HepG2 (cell line): ENCODE results near the gene UBE2D4. TPM values are rescaled to one million over a fixed set of nuclear protein-coding genes. Genes with fewer than 3 reads are reported as not detected.

Source experiments
- ETV6 ChIP-seq: sonication (generic); formaldehyde crosslinking; conservative IDR thresholded peaks from 2 replicates; pipeline ENCODE4 v1.4.0; 2020; ENCODE audit warnings: missing genetic modification reagents
- LCORL ChIP-seq, 2 experiments: fragments of 450-650 bp in 1 of 2; sonication (generic) in 1 of 2; formaldehyde crosslinking in 1 of 2; IDR thresholded peaks; 2 replicates each; pipeline versions ENCODE4 v1.5.0 to v1.6.1; 2017 to 2020; ENCODE audit warnings: antibody characterized with exemption in 1 of 2, missing genetic modification reagents in 1 of 2
- MEF2D ChIP-seq: sonication (generic); formaldehyde crosslinking; IDR thresholded peaks from 2 replicates; pipeline ENCODE4 v1.5.1; 2020; ENCODE audit warnings: mild to moderate bottlenecking, missing genetic modification reagents
- POLR2A ChIP-seq, 2 experiments: IDR thresholded peaks; 2 replicates each; pipeline ENCODE4 v1.6.1; 2011; ENCODE audit warnings: low read depth in 2 of 2, low read length in 2 of 2, mild to moderate bottlenecking in 1 of 2, moderate library complexity in 1 of 2; ENCODE audit not compliant: insufficient read depth in 1 of 2
- RCOR2 ChIP-seq: IDR thresholded peaks from 2 replicates; pipeline ENCODE4 v1.6.1; 2016; ENCODE audit warnings: missing biosample characterization, missing genetic modification reagents
- TBL1XR1 ChIP-seq: fragments of 150-350 bp; IDR thresholded peaks from 2 replicates; pipeline ENCODE4 v1.6.1; 2014; ENCODE audit warnings: borderline replicate concordance, low read length; ENCODE audit not compliant: partially characterized antibody
- YY1 ChIP-seq: IDR thresholded peaks from 2 replicates; pipeline ENCODE4 v1.6.1; 2011; ENCODE audit warnings: low read length, low read depth, moderate library complexity, mild to moderate bottlenecking; ENCODE audit not compliant: insufficient read depth, insufficient replicate concordance
- ZFP82 ChIP-seq: sonication (generic); formaldehyde crosslinking; IDR thresholded peaks from 2 replicates; pipeline ENCODE4 v1.5.1; 2020; ENCODE audit warnings: mild to moderate bottlenecking, missing genetic modification reagents, borderline replicate concordance
- ZFYVE20 ChIP-seq: sonication (generic); formaldehyde crosslinking; IDR thresholded peaks from 2 replicates; pipeline ENCODE4 v1.8.0; 2023; ENCODE audit warnings: low read depth, mild to moderate bottlenecking, moderate library complexity, missing genetic modification reagents, borderline replicate concordance
- ZMYM4 ChIP-seq: sonication (generic); formaldehyde crosslinking; IDR thresholded peaks from 2 replicates; pipeline ENCODE4 v1.8.1; 2023; ENCODE audit warnings: mild to moderate bottlenecking, missing genetic modification reagents
- ZNF251 ChIP-seq: sonication (generic); formaldehyde crosslinking; IDR thresholded peaks from 2 replicates; pipeline ENCODE4 v1.9.0; 2021; ENCODE audit warnings: mild to moderate bottlenecking, missing genetic modification reagents
- ZNF263 ChIP-seq: sonication (generic); formaldehyde crosslinking; IDR thresholded peaks from 2 replicates; pipeline ENCODE4 v1.4.0; 2020; ENCODE audit warnings: missing genetic modification reagents
- ZNF33B ChIP-seq: sonication (generic); formaldehyde crosslinking; IDR thresholded peaks from 2 replicates; pipeline ENCODE4 v1.5.1; 2020; ENCODE audit warnings: mild to moderate bottlenecking, missing genetic modification reagents
- ZNF460 ChIP-seq: sonication (generic); formaldehyde crosslinking; IDR thresholded peaks from 2 replicates; pipeline ENCODE4 v1.5.1; 2020; ENCODE audit warnings: missing genetic modification reagents, mild to moderate bottlenecking, borderline replicate concordance
- ZNF644 ChIP-seq: IDR thresholded peaks from 2 replicates; pipeline ENCODE4 v1.6.1; 2016; ENCODE audit warnings: low read depth
- polyA plus RNA-seq, 8 experiments: library from polyadenylated mRNA; depleted of rRNA in 3 of 8; stranded (reverse) in 7 of 8; unstranded in 1 of 8; fragments of >200 nt; fragmentation: Illumina TruSeq in 4 of 8; extraction: Trizol in 4 of 8; gene quantifications; 2 replicates each; pipeline versions ENCODE4 v1.2.1 to v1.2.3, GENCODE V29; 2011 to 2016; ENCODE audit warnings: low read depth in 4 of 8, missing spikeins in 1 of 8, mixed read lengths in 1 of 8; ENCODE audit not compliant: insufficient read depth in 1 of 8
- total RNA-seq, 5 experiments: library from RNA; depleted of rRNA; stranded (reverse); fragments of >200 nt; fragmentation: Illumina TruSeq; extraction: Trizol; gene quantifications; 2 replicates each; pipeline ENCODE4 v1.2.3, GENCODE V29; 2016; ENCODE audit warnings: low read depth in 1 of 5
- TF ChIP-seq, protein P1 (sequence below): sonication (generic); formaldehyde crosslinking; IDR thresholded peaks from 2 replicates; pipeline ENCODE4 v1.4.0; 2020; ENCODE audit warnings: missing genetic modification reagents, borderline replicate concordance
- TF ChIP-seq, protein P2 (sequence below): sonication (generic); formaldehyde crosslinking; IDR thresholded peaks from 2 replicates; pipeline ENCODE4 v1.5.1; 2020; ENCODE audit warnings: missing genetic modification reagents, mild to moderate bottlenecking, borderline replicate concordance
- TF ChIP-seq, protein P3 (sequence below): sonication (generic); formaldehyde crosslinking; IDR thresholded peaks from 2 replicates; pipeline ENCODE4 v1.4.0; 2020; ENCODE audit warnings: mild to moderate bottlenecking, missing genetic modification reagents
- TF ChIP-seq, protein P4 (sequence below): sonication (generic); formaldehyde crosslinking; IDR thresholded peaks from 2 replicates; pipeline ENCODE4 v1.8.1; 2022; ENCODE audit warnings: mild to moderate bottlenecking, missing genetic modification reagents

Gene UBE2D4
- total and polyA plus RNA-seq, 2 of the 13 experiments (the other 11 are each of a cell fraction or from before 2014, with no cell fraction given): 9.9 to 16.0 TPM

DNA sequence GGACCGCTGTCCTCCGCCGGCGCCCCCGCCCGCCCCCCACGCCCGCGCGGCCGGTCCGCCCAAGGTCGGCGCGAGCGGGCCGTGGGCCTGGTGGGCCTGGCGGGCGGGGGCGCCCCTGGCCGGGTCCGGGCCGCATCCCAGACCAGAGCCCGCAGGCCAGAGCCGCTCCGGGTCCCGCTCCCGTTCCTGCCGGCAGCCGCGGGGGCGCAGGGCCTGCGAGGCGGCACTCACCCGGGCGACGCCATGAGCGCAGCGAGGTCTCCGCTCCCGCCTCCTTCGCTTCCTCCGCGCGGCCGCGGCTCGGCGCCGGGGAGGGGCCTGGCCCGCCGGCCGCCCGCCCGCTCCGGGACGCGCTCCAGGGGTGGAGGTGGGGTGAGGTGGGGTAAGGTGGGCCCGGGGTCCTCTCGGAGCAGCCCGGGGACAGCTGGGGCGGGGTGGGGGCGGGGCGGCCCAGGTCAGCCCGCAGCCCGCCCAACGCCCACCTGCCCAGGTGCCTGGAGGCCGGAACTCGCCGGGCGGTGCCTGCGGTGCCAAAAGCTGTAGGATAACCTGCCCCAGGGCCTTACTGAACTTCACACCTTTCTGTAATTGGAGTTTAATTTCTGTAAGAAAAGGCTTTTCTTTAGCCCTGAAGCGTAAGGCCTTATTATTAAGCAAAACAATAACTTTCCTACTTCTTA lies 19.8 kb upstream of the UBE2D4 start, which contains the start of gene URGCP (continued):
- TF ChIP-seq, protein P1, sequence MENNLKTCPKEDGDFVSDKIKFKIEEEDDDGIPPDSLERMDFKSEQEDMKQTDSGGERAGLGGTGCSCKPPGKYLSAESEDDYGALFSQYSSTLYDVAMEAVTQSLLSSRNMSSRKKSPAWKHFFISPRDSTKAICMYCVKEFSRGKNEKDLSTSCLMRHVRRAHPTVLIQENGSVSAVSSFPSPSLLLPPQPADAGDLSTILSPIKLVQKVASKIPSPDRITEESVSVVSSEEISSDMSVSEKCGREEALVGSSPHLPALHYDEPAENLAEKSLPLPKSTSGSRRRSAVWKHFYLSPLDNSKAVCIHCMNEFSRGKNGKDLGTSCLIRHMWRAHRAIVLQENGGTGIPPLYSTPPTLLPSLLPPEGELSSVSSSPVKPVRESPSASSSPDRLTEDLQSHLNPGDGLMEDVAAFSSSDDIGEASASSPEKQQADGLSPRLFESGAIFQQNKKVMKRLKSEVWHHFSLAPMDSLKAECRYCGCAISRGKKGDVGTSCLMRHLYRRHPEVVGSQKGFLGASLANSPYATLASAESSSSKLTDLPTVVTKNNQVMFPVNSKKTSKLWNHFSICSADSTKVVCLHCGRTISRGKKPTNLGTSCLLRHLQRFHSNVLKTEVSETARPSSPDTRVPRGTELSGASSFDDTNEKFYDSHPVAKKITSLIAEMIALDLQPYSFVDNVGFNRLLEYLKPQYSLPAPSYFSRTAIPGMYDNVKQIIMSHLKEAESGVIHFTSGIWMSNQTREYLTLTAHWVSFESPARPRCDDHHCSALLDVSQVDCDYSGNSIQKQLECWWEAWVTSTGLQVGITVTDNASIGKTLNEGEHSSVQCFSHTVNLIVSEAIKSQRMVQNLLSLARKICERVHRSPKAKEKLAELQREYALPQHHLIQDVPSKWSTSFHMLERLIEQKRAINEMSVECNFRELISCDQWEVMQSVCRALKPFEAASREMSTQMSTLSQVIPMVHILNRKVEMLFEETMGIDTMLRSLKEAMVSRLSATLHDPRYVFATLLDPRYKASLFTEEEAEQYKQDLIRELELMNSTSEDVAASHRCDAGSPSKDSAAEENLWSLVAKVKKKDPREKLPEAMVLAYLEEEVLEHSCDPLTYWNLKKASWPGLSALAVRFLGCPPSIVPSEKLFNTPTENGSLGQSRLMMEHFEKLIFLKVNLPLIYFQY (CRISPR knock-in tag): no peak
- TF ChIP-seq LCORL (IDR thresholded peaks at IDR 0.05) (no peak), LCORL (CRISPR knock-in tag; IDR thresholded peaks at IDR 0.05) (no peak), ZFP82 (CRISPR knock-in tag) (no peak), ZNF263 (CRISPR knock-in tag) (no peak), ZMYM4 (CRISPR knock-in tag) (no peak), ETV6 (CRISPR knock-in tag) (no peak), ZNF460 (CRISPR knock-in tag) (no peak), ZNF33B (CRISPR knock-in tag) (no peak), POLR2A (IDR thresholded peaks at IDR 0.05; ENCODE audit: insufficient read depth in 1 of 2, low read depth in 2 of 2, low read length in 2 of 2) (peak in 1 of 2 experiments; percentile 54; a peak in 2 of 4 replicates), MEF2D (CRISPR knock-in tag) (no peak), RCOR2 (CRISPR knock-in tag) (no peak), ZNF644 (CRISPR knock-in tag) (no peak), ZNF251 (CRISPR knock-in tag) (no peak), TBL1XR1 (no peak), YY1 (peak; percentile 83), ZFYVE20 (CRISPR knock-in tag) (0 out of 2 replicates have a peak, but pooled peaks have one; percentile 51)
- TF ChIP-seq, protein P2, sequence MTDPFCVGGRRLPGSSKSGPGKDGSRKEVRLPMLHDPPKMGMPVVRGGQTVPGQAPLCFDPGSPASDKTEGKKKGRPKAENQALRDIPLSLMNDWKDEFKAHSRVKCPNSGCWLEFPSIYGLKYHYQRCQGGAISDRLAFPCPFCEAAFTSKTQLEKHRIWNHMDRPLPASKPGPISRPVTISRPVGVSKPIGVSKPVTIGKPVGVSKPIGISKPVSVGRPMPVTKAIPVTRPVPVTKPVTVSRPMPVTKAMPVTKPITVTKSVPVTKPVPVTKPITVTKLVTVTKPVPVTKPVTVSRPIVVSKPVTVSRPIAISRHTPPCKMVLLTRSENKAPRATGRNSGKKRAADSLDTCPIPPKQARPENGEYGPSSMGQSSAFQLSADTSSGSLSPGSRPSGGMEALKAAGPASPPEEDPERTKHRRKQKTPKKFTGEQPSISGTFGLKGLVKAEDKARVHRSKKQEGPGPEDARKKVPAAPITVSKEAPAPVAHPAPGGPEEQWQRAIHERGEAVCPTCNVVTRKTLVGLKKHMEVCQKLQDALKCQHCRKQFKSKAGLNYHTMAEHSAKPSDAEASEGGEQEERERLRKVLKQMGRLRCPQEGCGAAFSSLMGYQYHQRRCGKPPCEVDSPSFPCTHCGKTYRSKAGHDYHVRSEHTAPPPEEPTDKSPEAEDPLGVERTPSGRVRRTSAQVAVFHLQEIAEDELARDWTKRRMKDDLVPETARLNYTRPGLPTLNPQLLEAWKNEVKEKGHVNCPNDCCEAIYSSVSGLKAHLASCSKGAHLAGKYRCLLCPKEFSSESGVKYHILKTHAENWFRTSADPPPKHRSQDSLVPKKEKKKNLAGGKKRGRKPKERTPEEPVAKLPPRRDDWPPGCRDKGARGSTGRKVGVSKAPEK (CRISPR knock-in tag): no peak
- TF ChIP-seq, protein P3, sequence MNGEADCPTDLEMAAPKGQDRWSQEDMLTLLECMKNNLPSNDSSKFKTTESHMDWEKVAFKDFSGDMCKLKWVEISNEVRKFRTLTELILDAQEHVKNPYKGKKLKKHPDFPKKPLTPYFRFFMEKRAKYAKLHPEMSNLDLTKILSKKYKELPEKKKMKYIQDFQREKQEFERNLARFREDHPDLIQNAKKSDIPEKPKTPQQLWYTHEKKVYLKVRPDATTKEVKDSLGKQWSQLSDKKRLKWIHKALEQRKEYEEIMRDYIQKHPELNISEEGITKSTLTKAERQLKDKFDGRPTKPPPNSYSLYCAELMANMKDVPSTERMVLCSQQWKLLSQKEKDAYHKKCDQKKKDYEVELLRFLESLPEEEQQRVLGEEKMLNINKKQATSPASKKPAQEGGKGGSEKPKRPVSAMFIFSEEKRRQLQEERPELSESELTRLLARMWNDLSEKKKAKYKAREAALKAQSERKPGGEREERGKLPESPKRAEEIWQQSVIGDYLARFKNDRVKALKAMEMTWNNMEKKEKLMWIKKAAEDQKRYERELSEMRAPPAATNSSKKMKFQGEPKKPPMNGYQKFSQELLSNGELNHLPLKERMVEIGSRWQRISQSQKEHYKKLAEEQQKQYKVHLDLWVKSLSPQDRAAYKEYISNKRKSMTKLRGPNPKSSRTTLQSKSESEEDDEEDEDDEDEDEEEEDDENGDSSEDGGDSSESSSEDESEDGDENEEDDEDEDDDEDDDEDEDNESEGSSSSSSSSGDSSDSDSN (CRISPR knock-in tag): peak; percentile 69; the same call in 1 of the 2 replicates
- TF ChIP-seq, protein P4, sequence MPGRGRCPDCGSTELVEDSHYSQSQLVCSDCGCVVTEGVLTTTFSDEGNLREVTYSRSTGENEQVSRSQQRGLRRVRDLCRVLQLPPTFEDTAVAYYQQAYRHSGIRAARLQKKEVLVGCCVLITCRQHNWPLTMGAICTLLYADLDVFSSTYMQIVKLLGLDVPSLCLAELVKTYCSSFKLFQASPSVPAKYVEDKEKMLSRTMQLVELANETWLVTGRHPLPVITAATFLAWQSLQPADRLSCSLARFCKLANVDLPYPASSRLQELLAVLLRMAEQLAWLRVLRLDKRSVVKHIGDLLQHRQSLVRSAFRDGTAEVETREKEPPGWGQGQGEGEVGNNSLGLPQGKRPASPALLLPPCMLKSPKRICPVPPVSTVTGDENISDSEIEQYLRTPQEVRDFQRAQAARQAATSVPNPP: 0 out of 2 replicates have a peak, but pooled peaks have one; percentile 40
